ENCODE measurements around the gene OBP2A.

DNA sequence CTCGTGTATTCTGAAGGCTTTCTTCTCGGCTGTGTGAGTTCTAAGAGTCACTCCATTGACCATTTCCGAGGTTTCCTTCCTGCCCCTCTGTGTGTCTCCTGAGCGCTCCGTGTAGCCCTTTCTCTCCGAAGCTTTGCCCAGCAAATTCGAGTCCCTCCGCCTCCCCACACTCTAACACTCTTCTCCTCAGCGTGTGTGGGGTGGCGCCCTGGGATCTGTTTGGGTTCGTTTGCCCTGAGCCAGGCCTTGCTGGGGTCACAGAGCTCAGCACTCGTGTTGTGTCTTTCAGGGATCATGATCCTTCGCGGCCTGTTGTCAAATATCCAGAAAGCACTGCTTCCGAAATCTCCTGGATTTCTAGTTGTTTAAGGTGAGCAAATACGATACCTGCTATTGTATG lies 10.0 kb downstream of the OBP2A start:
- TF ChIP-seq, protein P1, sequence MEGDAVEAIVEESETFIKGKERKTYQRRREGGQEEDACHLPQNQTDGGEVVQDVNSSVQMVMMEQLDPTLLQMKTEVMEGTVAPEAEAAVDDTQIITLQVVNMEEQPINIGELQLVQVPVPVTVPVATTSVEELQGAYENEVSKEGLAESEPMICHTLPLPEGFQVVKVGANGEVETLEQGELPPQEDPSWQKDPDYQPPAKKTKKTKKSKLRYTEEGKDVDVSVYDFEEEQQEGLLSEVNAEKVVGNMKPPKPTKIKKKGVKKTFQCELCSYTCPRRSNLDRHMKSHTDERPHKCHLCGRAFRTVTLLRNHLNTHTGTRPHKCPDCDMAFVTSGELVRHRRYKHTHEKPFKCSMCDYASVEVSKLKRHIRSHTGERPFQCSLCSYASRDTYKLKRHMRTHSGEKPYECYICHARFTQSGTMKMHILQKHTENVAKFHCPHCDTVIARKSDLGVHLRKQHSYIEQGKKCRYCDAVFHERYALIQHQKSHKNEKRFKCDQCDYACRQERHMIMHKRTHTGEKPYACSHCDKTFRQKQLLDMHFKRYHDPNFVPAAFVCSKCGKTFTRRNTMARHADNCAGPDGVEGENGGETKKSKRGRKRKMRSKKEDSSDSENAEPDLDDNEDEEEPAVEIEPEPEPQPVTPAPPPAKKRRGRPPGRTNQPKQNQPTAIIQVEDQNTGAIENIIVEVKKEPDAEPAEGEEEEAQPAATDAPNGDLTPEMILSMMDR (IDR thresholded peaks at IDR 0.05; ENCODE audit: low read depth, low read length): no peak
- no peak for TF ChIP-seq EZH2phosphoT487 (IDR thresholded peaks at IDR 0.05; ENCODE audit: low read depth)

All from OCI-LY3 (cell line).